Dedifferentiated amniotic fluid mesenchymal stem cell (primary cell): ENCODE data around the gene DNAH11.
"Not testable (repeated sequence)": the region's sequence is repeated elsewhere in the genome, so short reads cannot be mapped to it uniquely, and the experiment has no call there.

Experiments
- DNase-seq: peaks from one replicate; pipeline ENCODE4 v3.0.0-alpha.2; 2016; ENCODE audit errors: extremely low spot score

The DNAH11 gene, protein sequence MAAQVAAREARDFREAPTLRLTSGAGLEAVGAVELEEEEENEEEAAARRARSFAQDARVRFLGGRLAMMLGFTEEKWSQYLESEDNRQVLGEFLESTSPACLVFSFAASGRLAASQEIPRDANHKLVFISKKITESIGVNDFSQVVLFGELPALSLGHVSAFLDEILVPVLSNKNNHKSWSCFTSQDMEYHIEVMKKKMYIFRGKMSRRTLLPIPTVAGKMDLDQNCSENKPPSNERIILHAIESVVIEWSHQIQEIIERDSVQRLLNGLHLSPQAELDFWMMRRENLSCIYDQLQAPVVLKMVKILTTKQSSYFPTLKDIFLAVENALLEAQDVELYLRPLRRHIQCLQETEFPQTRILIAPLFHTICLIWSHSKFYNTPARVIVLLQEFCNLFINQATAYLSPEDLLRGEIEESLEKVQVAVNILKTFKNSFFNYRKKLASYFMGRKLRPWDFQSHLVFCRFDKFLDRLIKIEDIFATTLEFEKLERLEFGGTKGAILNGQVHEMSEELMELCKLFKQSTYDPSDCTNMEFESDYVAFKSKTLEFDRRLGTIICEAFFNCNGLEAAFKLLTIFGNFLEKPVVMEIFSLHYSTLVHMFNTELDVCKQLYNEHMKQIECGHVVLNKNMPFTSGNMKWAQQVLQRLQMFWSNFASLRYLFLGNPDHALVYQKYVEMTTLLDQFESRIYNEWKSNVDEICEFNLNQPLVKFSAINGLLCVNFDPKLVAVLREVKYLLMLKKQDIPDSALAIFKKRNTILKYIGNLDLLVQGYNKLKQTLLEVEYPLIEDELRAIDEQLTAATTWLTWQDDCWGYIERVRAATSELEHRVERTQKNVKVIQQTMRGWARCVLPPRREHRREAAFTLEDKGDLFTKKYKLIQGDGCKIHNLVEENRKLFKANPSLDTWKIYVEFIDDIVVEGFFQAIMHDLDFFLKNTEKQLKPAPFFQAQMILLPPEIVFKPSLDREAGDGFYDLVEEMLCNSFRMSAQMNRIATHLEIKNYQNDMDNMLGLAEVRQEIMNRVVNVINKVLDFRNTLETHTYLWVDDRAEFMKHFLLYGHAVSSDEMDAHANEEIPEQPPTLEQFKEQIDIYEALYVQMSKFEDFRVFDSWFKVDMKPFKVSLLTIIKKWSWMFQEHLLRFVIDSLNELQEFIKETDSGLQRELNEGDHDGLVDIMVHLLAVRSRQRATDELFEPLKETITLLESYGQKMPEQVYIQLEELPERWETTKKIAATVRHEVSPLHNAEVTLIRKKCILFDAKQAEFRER (N-terminal part only)

DNA sequence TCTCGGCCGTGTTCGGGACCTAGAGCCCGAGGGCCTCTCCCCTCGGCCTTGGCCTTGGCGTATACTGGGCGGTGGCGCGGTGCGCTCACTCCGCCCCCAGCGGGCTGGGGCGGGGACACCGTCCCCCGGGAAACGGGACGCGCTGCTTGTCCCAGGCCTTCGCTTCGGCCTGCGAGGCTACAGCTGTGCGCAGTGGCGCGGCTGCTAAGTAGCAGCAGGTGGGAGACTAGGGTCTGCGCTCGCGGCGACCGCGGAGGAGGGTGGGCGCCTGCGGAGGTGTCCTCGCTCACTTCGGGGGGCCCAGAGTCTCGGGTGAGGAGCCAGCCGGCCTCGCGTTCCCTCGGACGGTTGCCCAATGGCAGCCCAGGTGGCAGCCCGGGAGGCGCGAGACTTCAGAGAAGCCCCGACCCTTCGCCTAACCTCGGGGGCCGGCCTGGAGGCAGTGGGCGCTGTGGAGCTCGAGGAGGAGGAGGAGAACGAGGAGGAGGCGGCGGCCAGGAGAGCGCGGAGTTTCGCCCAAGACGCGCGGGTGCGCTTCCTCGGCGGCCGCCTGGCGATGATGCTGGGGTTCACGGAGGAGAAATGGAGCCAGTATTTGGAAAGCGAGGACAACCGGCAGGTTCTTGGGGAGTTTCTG is at the start of gene DNAH11:
Gene DNAH11 (plus strand): TSS at position 149 of the 637 bp plus-strand sequence. CDS start 207 bp downstream, at position 356.
- DNase-seq = no peak

DNA sequence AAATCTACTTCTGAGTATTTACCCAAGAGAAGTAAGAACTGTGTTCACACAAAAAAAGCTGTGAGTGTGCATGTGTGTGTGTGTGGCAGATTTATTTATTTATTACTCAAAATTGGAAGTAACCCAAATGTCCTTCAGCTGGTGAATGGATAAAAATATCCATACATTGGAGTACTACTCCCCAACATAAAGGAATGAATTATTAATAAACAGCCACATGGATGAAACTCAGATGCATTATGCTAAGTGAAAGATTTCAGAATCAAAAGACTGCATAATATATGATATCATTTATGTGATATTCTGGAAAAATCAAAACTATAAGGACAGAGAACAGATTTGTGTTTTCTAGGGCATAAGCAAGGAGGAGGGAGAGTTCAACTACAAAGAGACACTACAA is 47.1 kb upstream of the DNAH11 start:
- no peak for DNase-seq

DNA sequence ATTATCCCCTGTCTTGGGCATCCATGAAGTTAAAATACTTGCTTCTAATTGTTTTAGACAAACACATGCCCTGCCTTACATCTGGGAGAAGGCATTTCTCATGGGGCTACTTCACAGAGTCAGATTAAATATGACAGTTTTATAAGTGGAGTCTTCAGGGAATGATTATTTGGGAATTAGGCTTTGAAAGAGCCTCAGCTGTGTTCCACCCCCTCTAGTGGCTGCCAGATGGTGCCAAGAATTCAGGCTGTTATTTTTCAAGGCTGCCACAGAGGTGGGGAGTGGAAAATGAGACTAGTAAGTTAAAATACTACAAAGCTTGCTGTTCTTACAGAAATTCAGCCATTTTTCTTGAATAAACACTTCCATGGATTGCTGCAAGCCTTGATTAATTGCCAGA is 45.8 kb upstream of the DNAH11 start:
- no peak for DNase-seq

DNA sequence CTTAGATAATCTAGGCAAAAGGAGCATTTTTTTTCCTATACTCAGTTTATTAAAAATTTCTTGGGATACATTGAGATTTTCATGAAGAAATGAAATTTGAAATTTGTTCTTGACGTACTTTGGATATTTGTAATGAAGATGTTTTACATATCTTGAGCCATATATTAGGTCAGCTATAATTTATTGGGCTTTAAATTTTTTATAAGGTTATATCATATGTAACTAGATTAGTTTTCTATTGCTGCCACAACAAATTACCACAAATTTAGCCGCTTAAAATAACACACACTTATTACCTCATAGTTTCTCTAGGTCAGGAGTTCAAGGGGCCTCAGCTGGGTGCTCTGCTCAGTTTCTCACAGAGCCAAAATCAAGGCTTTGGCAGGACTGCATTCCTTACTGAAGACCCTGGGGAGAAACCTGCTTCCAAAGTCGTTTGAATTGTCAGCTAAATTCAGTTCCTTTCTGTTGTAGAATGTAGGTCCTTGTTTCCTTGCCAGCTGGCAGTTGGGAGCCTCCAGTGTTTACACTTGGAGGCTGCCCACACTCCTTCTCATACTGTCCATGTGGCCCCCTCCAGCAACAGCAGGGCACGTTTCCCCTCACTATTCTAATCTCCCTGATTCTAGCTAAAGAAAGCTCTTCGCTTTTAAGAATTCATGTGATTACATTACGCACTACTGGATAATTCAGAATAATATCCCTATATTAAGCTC is 42.6 kb upstream of the DNAH11 start:
- no peak for DNase-seq

DNA sequence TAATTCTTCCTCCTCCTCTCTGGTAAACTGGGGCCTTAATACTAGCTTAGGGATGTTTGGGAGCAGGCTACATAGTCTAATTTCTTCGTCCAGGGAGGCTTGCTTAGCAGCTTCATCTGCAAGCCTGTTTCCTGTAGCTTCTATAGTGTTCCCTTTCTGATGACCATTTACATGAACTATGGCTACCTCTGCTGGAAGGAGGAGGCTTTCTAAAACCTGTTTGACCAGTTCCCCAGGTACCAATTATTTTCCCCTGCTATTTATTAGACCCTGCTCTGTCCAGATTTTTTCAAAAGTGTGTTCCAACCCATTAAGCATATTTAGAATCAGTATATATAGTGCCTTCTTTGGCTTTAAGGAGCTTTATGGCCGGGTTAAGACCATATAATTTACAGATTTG is 38.8 kb upstream of the DNAH11 start:
- no peak for DNase-seq

DNA sequence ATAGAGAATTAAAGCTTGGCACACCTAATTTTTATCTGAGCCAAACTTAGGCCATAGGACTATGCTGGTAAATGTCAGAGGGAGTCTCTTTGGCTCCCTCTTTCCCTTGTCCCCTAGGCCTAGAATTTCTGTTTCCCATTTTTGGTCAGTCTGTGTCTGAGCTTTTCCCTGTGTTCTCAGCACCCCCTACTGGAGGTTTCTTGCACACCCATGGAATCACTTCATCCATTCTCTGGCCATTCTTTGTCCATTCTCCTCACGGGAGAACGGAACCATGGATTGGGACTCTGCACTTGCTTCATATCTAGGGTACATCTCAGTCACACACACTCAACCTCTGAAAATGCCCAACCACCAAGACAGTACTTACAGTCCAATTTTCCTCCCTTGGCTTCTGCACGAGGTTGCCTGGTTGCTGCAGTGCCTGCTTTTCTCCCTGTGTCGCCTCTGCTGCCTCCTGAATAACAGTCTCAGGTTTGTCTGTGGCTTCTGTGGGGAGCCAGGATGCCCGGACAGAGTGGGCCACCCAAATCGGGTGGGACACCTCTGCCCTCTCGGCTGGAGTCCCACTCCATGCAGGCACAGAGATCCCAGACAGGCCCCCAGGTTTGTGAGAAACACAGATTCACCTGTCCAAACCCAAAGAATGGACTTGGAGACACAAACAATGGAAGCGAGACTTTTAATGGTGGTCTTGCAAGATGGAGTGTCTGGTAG is 35.1 kb upstream of the DNAH11 start:
- DNase-seq = no peak

DNA sequence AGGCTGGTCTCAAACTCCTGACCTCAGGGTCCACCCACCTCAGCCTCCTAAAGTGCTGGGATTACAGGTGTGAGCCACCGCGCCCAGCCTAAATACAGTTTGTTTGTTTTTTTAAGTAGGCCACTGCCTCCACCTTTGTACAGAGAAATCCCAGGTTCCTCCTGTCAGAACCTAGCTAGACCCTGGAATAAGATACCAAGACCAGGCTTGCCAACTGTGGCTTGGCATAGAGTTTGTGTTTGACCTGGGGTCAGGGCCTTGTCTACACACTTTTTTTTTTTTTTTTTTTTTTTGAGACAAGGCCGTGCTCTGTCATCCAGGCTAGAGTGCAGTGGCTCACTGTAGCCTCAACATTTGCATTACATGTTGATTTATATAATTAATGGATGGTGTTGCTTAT is 34.3 kb upstream of the DNAH11 start:
- DNase-seq = no peak

DNA sequence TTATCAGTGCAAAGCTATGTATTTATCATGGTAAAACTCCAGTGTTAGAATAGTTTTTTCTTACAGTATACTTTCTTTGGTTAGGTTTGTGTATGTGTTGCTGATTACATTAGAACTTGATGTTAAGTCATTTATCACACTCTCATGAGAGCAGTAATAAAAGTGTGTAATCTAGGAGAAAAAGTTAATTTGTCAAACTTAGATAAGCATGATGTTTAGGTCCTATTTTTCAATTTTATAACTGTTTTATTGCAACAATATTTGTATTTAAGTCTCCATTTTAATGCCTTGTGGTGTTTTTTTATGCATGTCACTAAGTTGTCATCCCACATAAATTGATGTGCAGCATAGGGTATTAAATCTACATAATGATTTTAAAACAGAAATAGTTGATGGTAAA is 28.8 kb upstream of the DNAH11 start:
- DNase-seq = no peak

DNA sequence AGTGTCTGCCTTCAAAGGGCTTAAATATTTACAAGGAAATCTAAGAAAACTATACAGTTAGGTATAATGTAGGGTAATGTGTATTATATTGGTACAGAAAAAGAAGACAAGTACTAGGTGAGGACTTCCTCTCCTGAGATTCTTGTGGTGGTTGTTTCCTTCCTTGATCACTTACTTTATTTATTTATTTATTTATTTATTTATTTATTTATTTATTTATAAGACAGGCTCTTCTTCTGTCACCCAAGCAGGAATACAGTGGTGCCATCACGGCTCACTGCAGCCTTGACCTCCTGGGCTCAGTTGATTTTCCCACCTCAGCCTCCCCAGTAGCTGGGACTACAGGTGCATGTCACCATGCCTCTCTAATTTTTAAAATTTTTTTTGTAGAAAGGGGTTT is 18.2 kb upstream of the DNAH11 start:
- no peak for DNase-seq

DNA sequence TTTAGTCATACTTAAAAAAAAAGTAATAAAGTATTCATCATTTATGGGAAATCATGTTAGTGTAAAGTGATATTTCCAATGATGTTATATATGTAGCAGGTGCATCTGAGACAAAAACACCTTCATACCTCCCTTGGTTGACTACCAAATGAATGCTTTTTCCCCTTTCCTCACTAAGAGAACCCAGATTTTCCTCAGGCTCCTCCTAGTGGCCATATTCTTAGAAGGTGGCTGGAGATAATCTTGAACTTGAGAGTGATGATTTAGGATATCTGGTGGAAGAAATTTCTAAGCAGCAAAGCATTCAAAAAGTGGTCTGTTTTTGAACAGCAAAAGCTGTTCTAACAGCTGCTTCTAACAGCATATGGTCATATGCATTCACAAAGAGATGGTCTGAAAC is 16.8 kb upstream of the DNAH11 start:
- DNase-seq = no peak

DNA sequence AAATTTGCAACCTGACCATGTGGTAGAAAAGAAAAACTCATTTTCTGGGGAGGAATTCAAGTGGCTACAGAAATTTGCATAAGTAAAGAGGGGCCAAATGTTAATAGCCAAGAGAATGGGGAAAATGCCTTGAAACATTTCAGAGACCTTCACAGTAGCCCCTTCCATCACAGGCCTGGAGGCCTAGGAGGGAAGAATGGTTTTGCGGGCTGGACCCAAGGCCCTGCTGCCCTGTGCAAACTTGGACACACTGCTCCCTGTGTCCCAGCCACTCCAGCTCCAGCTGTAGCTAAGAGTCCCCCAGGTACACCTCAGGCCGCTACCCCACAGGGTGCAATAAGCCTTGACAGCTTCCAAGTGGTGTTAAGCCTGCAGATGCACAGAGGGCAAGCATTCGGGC is 16.4 kb upstream of the DNAH11 start:
- DNase-seq = no peak

DNA sequence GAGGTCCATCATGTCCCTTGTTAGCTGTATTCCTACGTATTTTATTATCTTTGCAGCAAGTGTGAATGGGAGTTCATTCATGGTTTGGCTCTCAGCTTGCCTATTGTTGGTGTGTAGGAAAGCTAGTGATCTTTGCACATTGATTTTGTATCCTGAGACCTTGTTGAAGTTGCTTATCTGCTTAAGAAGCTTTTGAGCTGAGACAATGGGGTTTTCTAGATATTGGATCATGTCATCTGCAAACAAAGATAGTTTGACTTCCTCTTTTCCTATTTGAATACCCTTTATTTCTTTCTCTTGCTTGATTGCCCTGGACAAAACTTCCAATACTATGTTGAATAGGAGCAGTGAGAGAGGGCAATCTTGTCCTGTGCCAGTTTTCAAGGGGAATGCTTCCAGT is 10.4 kb upstream of the DNAH11 start:
- DNase-seq = not testable (repeated sequence)

DNA sequence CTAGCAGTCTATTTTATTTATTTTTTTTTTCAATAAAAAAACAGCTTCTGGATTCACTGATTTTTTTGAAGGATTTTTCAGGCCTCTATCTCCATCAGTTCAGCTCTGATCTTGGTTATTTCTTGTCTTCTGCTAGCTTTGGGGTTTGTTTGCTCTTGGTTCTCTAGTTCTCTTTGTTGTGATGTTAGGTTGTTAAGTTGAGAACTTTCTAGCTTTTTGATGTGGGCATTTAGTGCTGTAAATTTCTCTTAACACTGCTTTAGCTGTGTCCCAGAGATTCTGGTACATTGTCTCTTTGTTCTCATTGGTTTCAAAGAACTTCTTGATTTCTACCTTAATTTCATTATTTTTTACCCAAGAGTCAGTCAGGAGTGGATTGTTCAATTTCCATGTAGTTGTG is 9.2 kb upstream of the DNAH11 start:
- DNase-seq = not testable (repeated sequence)

DNA sequence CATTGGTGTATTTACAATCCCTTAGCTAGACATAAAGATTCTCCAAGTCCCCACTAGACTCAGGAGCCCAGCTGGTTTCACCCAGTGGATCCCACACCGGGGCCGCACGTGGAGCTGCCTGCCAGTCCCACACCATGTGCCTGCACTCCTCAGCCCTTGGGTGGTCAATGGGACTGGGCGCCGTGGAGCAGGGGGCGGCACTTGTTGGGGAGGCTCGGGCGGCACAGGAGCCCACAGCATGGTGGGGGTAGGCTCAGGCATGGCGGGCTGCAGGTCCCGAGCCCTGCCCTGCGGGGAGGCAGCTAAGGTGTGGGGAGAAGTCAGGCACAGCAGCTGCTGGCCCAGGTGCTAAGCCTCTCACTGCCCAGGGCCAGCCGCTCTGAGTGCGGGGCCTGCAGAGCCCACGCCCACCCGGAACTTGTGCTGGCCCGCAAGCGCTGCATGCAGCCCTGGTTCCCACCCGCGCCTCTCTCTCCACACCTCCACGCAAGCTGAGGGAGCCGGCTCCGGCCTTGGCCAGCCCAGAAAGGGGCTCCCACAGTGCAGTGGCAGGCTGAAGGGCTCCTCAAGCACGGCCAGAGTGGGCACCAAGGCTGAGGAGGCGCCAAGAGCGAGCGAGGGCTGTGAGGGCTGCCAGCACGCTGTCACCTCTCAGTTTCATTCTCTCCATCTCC is 6.3 kb upstream of the DNAH11 start:
- DNase-seq = not testable (repeated sequence)

DNA sequence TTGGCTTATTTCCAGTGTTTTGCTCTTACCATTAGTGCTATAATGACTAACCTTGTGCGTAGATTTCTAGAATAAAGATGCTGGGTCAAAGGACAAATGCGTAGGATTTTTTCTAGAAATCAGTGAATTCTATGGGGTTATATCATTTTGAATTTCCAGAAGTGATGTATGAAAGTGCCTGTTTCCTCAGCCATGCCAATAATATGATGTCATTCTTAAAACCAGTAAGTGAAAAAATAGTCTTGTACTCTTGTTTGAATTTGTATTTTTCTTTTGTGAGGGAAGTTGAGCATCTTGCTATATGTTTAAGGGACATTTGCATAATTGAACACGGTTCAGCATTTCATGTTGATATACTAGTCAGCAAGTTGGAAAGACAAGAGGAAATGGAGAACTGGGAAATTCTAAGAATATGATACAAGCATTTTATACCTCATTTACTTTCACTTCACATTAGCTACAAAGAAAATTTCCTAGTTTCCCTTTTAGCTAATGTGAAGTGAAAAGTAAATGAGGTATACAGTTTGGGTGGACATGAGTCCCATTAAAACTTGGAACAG is 3.8 kb upstream of the DNAH11 start:
- no peak for DNase-seq

DNA sequence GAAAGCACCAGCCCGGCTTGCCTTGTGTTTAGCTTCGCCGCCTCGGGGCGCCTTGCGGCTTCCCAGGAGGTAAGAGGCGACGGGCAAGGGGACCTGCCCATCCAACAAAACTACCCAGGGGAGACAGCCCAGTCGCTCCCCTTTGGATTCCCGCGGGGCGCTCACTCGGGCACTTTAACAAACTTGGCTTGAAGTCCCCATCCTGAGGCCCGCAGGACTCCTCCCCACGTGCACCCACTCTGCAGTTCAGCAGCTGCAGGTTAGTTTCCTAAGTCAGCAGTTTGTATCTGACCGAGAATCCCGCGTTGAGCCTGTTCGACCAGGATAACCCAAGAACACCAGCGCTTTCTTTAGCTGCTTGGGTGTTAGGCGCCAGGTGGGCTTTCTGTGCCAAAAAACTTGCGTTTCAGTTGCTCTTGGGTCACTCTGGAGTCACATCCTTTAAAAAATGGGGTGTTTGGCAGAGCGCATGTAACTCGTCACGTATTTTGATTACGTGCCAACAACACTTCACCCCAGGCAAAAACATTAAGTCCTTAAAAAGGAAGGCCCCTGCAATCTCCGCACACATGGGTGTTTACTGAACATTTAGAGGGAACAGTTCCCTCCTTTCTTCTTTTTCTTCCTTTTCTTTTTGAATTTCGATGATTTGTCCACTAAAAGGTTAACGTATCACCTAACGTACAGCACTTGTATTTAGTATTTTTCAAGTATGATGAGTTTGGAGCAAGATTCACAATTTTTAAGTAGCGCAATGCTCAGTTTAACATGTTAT is 876 bp downstream of the DNAH11 start:
- no peak for DNase-seq

DNA sequence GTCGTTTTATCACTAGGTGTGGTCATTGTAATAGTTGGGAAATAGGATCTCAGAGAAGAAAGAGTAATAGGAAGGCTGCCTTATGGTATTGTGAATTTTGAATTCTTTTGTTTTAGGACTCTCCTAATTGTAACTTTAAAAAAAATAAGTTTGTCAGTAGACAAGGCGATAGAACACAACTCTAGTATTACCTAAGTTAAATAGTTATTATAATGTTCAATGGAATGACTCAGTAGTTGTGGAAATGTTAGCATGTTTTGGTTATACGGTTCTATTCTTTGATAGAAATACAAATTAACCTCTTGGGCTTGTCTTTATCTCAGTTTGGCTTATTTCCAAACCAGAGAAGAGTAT is 1.4 kb downstream of the DNAH11 start:
- DNase-seq = no peak

DNA sequence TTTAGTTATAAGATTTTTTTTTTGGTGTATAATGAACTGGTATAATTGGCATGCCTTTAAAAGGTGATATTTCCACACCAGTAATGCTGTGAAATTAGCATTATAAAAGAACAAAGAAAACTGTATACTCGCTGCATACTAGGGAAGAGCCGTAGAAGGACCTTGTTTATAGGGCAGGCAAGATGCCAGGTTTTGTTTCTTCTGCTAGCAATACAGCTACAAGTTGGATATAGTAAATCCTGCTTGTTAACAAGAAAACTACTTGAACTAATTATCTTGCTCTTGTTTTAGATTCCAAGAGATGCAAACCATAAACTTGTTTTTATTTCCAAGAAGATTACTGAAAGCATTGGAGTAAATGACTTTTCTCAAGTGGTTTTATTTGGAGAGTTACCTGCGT is 1.9 kb downstream of the DNAH11 start:
- no peak for DNase-seq

DNA sequence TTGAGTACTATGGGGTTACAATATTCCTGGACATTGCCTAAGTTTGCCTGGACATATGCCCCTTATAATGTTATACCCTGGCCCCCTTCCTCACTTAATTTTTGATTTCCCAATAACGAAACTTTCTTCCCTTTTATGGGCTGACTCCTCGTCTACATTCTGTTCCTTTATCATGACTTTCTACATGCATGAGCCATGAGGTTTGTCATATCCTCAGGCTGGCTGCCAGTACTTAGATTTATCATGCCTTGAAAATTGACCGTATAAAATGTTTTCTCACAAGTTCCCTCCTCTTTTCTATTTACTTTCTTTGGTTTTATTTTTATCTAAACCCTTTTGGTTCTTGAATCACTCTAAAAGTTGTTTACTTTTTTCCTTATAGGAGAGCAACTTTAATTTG is 4.7 kb downstream of the DNAH11 start:
- DNase-seq = no peak
